Measurements from ENCODE around the gene KRAS. TPM values are rescaled to one million over a fixed set of nuclear protein-coding genes. Genes with fewer than 3 reads are reported as not detected.

KRAS gene
- total RNA-seq, 1 experiment from 2014 or later: 47.5 TPM

DNA sequence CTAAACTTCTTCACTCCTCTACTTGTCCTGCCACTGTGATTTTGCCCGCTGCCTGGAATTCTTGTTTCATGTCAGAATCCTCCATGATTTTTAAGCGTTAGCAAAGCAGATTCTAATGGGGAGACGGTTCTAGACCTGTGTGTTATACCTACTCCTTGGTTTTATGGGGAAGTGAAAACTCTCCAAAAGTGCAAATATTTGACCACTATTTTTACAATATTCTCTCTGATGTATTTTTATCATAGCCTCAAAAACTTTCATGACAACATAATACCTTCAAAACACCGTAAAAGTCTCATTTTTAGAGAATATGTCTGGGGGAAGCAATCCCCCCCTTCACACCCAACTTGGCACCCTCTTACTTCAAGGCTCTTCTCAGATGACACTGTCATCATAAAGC is 12.9 kb upstream of the KRAS start:
- H2AFZ ChIP-seq (ENCODE audit: low read length): no peak overlapping the region
- Mint-ChIP-seq H3K4me3 (no peak overlapping the region), H3K36me3 (ENCODE audit: insufficient read depth in 1 of 3, low read depth in 3 of 3) (peaks cover 0 to 9% (median 0%) of the 10 kb centered on the region in 3 experiments; a peak in 2 of 7 replicates), H3K27ac (no peak overlapping the region), H3K4me1 (peaks cover 19 to 24% of the 10 kb centered on the region in 2 experiments), H3K27me3 (ENCODE audit: low read depth) (no peaks in the 10 kb centered on the region), H3K9me3 (no peaks in the 10 kb centered on the region; a peak in 1 of 5 replicates)
- no peak overlapping the region for H3K27ac ChIP-seq (ENCODE audit: insufficient read length, low read depth, low read length)
- no peak overlapping the region for H2BK5ac ChIP-seq (ENCODE audit: insufficient read length, low read length)
- no peak for DNase-seq
- H4K91ac ChIP-seq (ENCODE audit: insufficient read length, low read depth, low read length): no peak overlapping the region
- no peak overlapping the region for H3K18ac ChIP-seq (ENCODE audit: insufficient read length, low read depth, low read length)
- H3K27me3 ChIP-seq (ENCODE audit: insufficient read depth, low read length): no peaks in the 10 kb centered on the region
- H3K4ac ChIP-seq (ENCODE audit: low read depth, low read length): no peak overlapping the region
- H3K56ac ChIP-seq (ENCODE audit: insufficient read length, low read depth, low read length): no peak overlapping the region
- H4K8ac ChIP-seq (replicated peaks; ENCODE audit: insufficient read length, low read depth, low read length): no peak overlapping the region
- no peaks in the 10 kb centered on the region for H3K9me3 ChIP-seq (ENCODE audit: control insufficient read depth, low read depth, low read length)
- H2BK15ac ChIP-seq (ENCODE audit: low read depth, low read length): no peak overlapping the region
- no peak overlapping the region for H2AK5ac ChIP-seq (ENCODE audit: insufficient read length, low read length)
- H3T11ph ChIP-seq (ENCODE audit: low read length): no peak overlapping the region
- H2BK120ac ChIP-seq (ENCODE audit: low read depth, low read length, poor library complexity, severe bottlenecking): no peak overlapping the region
- TF ChIP-seq, protein P1, sequence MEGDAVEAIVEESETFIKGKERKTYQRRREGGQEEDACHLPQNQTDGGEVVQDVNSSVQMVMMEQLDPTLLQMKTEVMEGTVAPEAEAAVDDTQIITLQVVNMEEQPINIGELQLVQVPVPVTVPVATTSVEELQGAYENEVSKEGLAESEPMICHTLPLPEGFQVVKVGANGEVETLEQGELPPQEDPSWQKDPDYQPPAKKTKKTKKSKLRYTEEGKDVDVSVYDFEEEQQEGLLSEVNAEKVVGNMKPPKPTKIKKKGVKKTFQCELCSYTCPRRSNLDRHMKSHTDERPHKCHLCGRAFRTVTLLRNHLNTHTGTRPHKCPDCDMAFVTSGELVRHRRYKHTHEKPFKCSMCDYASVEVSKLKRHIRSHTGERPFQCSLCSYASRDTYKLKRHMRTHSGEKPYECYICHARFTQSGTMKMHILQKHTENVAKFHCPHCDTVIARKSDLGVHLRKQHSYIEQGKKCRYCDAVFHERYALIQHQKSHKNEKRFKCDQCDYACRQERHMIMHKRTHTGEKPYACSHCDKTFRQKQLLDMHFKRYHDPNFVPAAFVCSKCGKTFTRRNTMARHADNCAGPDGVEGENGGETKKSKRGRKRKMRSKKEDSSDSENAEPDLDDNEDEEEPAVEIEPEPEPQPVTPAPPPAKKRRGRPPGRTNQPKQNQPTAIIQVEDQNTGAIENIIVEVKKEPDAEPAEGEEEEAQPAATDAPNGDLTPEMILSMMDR (conservative IDR thresholded peaks at IDR 0.05): no peak
- no CpG with 5 or more reads among the region's 4 CpGs for WGBS (ENCODE audit: extremely low coverage, insufficient read length, low lambda C conversion rate)
- H3K4me1 ChIP-seq (ENCODE audit: insufficient read depth, low read length): peaks cover 6% of the 10 kb centered on the region
- H2BK20ac ChIP-seq (ENCODE audit: low read depth, low read length, poor library complexity, severe bottlenecking): no peak overlapping the region
- H4K5ac ChIP-seq (ENCODE audit: insufficient read length, low read depth, low read length): no peak overlapping the region
- H3K23ac ChIP-seq (ENCODE audit: insufficient read length, low read depth, low read length): no peak overlapping the region
- H3K23me2 ChIP-seq (ENCODE audit: insufficient read length, low read depth, low read length, poor library complexity, severe bottlenecking): no peaks in the 10 kb centered on the region
- H3K9ac ChIP-seq (ENCODE audit: extremely low read depth, insufficient read length, low read length): no peak overlapping the region
- no peaks in the 10 kb centered on the region for H3K79me2 ChIP-seq (ENCODE audit: insufficient read depth, low read length)
- no peaks in the 10 kb centered on the region for H4K20me1 ChIP-seq (ENCODE audit: control insufficient read depth, insufficient read depth, insufficient read length)
- no peak overlapping the region for H3K14ac ChIP-seq (ENCODE audit: insufficient read depth, low read length)
- H3K4me2 ChIP-seq (ENCODE audit: insufficient read depth, insufficient read length, low read length): no peak overlapping the region
- H2BK12ac ChIP-seq (ENCODE audit: insufficient read length, low read depth, low read length): no peak overlapping the region
- H3K79me1 ChIP-seq (ENCODE audit: insufficient read depth, low read depth, low read length, poor library complexity, severe bottlenecking): no peaks in the 10 kb centered on the region
